NOMO-1 treated with DMSO at 0.1 percent for 48 hours (cell line): ENCODE measurements around the gene PLA2G5.
"Not testable (repeated sequence)": the region's sequence is repeated elsewhere in the genome, so short reads cannot be mapped to it uniquely, and the experiment has no call there.

Experiments used
- DNase-seq: peaks from one replicate; lab custom pipeline; 2025; ENCODE audit not compliant: unreplicated experiment; lab: John Stamatoyannopoulos, UW

PLA2G5 gene, protein sequence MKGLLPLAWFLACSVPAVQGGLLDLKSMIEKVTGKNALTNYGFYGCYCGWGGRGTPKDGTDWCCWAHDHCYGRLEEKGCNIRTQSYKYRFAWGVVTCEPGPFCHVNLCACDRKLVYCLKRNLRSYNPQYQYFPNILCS

DNA sequence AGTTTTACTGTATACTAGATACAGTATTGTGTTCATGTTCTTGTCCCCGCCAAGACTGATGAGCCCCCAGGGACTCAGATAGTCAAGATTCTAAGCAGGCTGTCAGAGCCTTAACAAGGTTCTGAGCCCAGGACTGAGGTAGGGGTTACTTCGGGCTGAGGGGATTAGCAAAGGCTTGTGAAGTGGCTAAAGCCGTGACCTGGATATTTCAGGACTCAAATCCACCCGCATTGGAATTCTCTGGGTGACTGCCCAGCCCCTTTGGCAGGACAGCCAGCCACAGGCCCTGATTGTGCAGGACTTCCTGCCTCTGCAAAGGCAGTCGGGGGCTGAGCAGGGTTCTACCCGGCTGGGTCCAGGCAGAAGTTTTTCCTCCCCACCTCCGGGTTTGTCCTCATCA is at the start of gene PLA2G5:
Gene PLA2G5, plus strand, starts transcription at position 321 of the 400 bp plus-strand sequence. CDS start 14,637 bp downstream, outside the sequence.
- DNase-seq: no peak

DNA sequence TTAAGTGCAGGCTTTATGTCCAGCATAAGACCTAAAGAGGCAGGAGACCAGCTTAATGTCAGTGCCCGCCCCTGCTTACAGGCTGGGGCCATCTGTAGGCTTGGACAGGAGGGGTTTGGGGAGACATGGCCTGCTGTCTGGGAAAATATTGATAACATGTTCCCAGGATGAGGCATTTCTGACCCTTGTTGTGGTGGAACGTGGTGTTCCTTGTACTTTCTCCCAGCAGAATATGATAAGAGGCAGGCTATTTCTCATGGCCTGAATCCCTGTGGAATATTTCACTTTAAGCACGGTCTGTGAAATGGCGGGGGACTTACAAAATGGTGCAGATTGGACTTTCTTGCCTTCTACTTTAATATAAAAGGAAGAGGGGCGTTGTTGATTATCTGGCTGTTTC is 41.9 kb upstream of the PLA2G5 start:
- DNase-seq: no peak

DNA sequence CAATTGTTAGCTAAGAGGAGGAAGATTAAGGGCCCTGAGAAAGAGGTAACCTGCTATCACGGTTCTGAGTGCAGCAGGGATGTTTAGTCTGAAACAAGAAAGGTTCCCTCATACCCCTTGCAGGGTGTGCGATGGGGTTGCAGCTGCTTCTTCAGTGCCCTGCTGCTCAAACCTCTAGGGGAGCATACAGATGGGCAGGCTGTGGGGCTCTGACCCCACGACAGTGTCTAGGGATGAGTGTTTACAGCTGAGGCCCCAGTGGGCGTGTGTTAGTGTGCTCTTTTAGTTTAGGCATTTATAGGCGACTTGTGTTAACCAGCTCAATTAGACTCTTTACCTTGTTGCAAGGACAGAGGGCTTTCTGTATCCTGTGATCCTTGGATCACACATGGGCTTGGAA is 41.3 kb upstream of the PLA2G5 start:
- no peak for DNase-seq

DNA sequence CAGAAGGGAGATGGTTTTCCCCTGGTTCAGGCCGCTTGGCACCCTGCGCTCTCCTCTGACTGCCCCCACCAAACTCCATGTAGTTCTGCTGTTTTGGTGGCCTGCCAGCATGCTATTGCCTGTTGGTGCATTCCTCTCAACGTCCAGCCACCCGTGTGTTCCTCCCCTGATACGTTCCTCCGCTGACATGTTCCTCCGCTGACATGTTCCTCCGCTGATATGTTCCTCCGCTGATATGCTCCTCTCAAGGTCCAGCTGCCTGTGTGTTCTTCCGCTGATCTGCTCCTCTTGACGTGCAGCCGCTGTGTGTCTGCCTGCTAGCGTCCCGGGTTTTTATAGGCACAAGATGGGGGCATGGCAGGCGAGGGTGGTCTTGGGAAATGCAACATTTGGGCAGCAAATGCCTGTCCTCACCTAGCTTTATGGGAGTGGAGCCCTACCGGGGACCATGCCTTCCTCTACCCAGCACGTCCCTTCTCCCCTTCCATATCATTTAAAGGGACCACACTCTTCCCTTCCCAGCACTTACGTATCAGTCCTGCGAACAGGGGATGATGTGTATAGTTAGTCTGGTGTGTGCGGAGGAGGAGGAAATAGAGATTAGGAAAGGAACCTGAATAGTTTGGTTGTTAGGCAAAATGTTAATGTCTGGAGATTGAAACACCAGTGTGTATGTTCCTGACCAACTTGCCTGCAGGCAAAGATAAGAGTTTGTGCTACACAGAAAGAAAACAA is 40.6 kb upstream of the PLA2G5 start:
- DNase-seq: no peak

DNA sequence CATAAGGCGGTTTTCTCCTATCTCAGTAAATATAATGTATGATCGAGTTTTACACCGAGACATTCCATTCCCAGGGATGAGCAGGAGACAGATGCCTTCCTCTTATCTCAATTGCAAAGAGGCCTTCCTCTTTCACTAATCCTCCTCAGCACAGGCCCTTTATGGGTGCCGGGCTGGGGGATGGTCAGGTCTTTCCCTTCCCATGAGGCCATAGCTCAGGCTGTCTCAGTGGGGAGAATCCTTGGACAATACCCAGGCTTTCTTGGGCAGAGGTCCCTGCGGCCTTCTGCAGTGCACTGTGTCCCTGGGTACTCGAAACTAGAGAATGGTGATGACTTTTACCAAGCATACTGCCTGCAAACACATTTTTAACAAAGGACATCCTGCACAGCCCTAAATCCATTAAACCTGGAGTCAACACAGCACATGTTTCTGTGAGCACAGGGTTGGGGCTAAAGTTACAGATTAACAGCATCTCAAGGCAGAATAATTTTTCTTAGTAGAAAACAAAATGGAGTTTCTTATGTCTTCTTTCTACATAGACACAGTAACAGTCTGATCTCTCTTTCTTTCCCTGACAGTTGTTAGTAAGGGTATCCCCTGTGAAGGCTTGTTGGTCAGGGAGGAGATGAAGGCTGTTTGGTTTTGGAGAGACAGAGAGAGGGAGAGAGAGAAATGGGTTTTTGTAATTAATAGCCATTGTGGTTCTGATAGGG is 39.4 kb upstream of the PLA2G5 start:
- not testable (repeated sequence) for DNase-seq

DNA sequence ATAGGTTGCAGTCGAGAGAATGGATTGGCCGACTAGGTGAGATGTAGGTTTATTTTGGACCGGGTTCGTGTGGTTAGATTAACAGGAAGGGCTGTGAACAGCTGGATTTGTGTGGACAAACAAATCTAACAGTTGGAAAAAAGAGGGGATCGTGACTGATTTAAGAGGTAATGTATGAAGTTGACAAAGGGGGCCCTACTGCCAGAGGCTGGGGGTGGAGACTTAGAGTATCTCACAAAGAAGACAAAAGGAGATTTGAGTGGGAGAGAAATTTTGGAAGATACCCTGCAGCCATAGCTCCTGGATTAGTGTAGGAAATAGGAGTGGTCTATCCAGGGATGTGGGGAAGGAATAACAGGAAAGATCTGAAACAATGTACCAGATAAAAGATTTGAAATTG is 38.8 kb upstream of the PLA2G5 start:
- no peak for DNase-seq

DNA sequence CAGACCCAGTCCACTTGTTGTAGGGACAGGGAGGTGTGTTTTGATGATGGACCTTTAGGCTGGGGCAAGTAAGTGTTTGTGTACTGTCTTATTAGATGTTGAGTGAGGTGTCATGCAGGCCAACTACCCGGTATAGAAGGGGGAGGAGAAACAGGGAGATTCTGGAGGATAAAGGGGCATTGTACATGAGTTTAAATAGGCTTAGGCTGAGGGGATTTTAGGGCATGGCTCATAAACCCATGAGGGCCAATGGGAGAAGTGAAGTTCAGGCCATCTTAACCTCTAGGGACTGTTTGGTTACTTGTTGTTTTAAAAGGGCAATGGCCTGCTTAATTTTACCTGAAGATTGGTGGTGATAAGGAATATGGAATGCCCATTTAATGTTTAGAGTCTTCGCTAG is 38.2 kb upstream of the PLA2G5 start:
- DNase-seq: no peak

DNA sequence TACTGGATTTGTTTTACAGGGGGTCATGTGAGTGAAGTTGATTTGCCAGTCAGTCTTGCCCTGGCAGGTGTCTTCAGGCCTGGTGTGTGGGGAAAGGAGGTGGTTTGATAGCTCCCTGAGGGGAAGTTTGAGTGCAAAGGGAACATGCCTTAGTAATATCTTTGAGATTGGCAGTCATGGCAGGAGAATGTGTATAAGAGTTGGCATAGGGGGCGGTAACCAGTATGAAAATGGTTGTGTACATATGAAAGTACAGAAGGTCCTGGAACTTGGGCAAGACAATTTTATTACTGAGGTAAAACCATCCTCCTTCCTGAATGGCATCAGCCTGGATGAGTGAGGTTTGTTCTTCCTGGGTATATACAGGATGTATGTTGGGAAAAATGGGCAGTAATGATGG is 37.6 kb upstream of the PLA2G5 start:
- no peak for DNase-seq

DNA sequence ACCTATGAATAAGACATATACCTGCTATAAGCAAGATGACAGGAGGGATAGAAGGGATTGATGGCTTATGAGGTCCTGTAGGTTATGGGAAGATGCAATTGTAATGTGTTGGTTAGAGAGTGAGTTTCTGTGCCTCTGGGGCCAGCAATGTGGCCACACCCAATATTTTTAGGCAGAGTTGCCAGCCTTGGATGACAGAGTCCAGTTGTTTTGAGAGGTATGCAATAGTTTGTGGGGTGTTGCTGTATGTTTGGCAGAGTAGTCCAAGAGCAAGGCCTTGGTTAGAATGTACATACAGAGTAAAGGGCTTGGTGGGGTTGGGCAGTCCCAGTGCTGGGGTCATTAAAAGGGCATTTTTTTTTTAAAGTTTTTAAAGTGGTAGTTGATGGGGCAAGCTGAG is 36.6 kb upstream of the PLA2G5 start:
- DNase-seq: no peak

DNA sequence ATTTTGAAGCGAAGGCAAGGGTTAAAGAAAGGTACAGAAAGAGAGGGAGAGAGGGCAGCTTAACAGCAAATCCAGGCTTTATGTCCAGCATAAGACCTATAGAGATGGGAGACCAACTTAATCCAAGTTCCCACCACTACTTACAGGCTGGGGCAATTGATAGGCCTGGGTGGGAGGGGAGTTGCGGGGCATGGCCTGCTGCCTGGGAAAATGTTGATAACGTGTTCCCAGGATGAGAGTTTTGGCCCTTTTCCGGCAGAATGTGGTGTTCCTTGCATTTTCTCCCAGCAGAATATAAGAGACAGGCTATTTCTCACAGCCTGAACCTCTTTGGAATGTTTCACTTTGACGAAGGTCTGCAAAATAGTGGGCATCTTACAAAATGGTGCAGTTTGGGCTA is 34.9 kb upstream of the PLA2G5 start:
- DNase-seq: no peak

DNA sequence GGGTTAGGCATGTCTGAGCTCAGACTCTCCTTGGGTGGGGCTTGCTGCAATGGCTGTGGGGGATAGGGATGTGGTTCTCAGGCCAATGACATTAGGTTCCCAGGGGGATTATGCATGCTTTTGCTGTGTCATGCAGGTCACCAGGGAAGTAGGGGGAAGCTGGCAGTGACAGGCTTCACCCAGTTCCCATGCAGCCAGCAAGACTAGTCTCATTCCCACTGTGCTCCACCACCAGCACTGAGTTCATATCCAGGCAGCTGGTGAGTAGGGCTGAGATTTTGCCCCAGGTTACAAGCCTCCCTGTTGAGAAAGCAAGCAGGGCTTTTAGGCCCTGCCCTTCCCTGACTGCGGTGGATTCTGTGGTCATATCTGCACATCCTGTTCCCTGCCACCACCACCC is 32.1 kb upstream of the PLA2G5 start:
- DNase-seq: no peak

DNA sequence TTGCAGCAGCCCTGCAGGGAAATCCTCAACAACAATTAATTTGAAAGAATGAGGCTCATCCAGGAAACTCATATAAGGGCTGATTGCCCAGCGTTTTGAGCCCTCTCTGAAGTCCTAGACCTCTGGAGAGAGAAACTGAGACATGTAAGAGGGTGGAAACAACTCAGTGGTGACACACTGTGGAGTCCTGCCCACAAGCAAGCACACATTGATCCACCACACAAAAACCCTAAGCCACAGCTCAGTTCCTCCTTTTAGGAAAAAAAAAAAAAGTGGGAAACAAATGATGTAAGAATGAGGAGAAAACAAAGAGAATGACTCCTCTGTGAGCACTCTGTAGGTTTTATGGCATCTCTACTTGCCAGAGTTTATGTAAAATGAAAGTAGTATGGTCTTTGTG is 22.9 kb upstream of the PLA2G5 start:
- DNase-seq: peak; percentile 9

DNA sequence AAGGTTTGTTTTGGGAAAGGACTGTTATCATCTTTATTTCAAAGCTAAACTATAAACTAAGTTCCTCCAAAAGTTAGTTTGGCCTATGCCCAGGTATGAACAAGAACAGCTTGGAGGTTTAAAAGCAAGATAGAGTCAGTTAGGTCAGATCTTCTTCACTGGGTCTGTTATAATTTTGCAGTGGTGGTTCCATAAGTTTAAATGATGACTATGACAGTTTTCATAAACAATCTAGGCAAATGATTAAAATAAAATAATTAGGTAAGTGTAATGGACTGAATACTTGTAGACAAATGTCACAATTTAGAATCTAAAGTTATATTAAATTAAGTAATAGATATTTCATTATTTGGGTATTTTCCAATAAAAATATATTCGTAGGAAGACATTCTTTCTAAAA is 21.4 kb upstream of the PLA2G5 start:
- DNase-seq: no peak

DNA sequence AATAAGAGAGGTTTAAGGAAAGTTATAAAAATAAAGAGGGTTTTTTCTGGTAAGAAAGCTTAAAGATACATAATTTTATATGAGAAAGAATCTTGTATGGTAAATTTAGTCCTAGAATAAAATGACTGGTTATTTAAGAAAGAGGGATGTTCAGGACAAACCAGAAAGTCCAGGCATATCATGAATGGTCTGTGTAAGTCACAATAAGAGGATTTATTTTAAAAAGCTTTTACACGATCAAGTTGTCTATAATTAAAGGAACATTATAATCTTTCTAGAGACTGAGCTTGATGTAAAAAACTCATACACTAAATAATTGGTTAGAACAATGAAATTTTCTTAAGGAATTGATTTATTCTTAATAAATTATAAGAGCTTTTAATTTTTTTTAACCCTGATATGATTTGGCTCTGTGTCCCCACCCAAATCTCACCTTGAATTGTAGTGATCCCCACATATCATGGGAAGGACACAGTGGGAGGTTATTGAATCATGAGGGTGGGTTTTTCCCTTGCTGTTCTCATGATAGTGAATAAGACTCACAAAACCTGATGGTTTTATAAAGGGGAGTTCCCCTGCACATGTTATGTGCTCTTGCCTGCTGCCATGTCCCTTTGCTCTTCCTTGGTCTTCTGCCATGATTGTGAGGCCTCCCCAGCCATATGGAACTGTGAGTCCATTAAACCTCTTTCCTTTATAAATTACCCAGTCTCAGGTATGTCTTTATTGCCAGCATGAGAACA is 20.8 kb upstream of the PLA2G5 start:
- not testable (repeated sequence) for DNase-seq

DNA sequence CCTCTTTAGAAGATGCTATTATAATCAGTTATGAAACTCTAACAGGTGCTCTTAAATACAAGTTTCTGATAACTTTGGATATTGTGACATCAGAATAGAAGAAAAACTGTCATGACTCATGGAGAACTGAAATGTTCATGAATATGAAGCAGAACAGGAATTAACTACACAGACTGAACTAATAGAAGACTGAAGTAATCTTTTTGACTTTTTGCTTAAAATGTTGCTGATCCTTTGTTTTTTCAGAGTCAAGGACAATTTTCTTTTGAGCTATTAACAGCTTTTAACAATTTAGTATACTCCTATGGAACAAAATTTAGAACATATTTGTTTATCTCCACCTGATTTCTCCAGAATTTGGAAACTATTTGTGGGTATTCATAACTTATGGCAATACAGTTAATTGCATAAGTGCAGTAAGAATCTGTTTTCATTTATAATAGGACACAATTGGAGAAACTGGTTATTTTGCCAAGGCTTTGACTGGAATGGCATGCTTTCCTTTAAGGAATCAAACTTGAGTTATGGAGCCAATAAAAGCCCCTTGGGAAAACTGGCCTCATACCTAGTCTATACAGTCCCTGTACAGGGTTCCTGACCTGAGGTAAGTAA is 18.7 kb upstream of the PLA2G5 start:
- DNase-seq: no peak

DNA sequence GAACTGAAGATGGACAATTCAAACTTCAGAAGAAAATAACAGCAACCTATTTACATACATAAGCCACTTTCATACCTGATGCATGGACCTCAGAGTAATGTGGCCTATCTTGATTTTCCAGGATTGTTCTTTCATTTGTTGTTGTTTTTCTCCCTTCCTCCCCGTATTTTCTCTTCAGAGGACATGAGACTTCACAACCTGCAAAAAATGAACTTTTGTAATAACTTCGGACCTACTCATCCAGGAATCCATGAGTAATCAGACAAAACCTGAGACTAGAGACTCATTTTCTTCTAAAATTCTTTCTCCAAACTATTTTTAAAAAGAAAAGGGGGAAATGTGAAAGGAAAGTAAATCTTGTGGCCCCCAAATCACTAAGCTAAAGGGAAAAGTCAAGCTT is 17.6 kb upstream of the PLA2G5 start:
- DNase-seq: no peak

DNA sequence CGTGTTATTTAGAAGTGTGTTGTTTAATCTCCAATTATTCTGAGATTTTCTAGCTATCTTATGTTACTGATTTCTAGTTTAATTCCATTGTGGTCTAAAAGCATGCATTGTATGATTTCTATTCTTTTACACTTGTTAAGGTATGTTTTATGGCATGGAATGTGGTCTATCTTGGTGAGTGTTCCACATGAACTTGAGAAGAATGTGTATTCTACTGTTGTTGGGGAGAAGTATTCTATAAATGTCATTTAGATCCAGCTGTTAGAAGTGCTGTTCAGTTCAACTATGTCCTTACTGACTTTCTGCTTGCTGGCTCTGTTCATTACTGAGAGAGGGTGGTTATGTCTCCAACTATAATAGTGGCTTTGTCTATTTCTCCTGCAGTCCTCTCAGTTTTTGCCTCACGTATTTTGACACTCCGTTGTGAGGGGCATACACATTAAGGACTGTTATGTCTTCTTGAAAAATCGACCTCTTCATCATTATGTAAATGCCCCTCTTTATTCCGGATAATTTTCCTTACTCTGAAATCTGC is 12.0 kb upstream of the PLA2G5 start:
- no peak for DNase-seq

DNA sequence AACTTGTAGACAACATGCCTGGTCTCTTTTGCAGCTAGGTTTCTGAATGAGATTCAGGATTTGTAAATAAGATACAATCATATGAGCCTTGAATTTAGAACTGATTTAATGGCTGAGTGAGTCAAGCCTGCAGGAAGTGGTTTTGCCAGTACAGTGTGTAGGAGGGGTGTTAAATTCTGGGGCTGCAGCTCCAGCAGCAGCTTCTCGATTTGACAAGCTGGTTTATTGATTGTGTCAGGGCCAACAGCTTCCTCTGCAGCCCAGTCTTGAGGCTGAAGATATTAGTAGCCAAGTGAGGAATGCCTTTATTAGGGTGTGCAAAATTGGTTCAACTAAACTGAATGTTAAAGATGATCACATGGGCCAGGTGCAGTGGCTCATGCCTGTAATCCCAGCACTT is 11.5 kb upstream of the PLA2G5 start:
- DNase-seq: peak; percentile 91

DNA sequence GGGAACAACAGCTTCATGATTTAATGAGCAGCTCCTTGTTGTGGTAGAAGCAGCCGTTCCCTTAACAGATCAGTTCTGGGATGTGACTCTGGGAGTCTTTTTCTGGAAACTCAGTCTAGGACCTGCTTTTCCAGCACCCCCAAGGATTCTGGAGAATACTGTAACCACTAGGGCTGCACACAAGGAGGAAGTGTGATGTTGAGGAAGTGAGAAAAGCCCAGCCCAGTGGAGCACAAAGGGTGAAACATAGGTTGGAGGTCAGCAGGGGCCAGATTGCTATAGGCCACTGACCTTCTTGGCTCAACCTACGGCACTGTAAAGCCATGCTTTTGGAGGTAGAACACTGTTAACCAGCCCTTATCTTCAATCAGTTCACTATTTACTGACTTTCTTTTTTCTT is 10.1 kb upstream of the PLA2G5 start:
- DNase-seq: peak; percentile 62

DNA sequence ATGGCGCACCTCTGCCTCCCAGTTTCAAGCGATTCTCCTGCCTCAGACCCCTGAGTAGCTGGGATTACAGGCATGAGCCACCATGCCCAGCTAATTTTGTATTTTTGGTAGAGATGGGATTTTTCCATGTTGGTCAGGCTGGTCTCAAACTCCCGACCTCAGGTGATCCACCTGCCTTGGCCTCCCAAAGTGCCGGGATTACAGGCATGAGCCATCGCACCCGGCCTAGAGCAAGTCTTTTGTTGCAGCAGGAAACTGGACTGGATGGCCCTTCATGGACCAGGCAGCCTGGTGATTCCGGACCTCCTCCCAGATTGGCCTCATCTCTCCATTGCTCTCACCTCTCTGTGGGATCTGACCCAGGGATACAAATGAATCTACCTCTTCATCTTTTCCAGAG is 9.2 kb upstream of the PLA2G5 start:
- not testable (repeated sequence) for DNase-seq

DNA sequence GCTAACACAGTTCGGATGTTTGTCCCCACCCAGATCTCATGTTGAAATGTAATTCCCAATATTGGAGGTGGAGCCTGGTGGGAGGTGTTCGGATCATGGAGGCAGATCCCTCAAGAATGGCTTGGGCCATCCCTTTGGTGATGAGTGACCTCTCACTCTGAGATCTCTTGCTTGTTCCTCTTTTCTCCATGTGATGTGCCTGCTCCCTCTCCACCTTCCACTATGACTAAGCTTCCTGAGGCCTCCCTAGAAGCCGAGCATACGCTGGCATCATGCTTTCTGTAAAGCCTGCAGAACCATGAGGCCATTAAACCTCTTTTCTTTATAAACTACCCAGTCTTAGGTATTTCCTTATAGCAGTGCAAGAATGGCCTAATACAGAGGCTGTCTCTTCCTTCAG is 8.1 kb upstream of the PLA2G5 start:
- peak; percentile 55 for DNase-seq
